Mesothelial cell of epicardium (in vitro differentiated cells): Measurements from ENCODE around the gene LAMA2. TPM values are rescaled to one million over a fixed set of nuclear protein-coding genes. Genes with fewer than 3 reads are reported as not detected.

Experiments used
- DNase-seq, 2 experiments: peaks; one replicate each; pipeline ENCODE4 v3.0.0; 2021; ENCODE audit warnings: low spot score in 2 of 2; ENCODE audit not compliant: unreplicated experiment in 2 of 2
- H3K27ac Mint-ChIP-seq: 2 replicates; pipeline ENCODE4 v1.8.0; 2021; ENCODE audit warnings: mixed read lengths
- H3K27me3 Mint-ChIP-seq: 2 replicates; pipeline ENCODE4 v1.8.0; 2021; ENCODE audit warnings: low read depth, mixed read lengths
- H3K36me3 Mint-ChIP-seq: 2 replicates; pipeline ENCODE4 v1.8.0; 2021; ENCODE audit warnings: mixed read lengths
- H3K4me1 Mint-ChIP-seq: 2 replicates; pipeline ENCODE4 v1.8.0; 2021; ENCODE audit warnings: mixed read lengths
- H3K4me3 Mint-ChIP-seq: 2 replicates; pipeline ENCODE4 v1.8.0; 2021; ENCODE audit warnings: mild to moderate bottlenecking, moderate library complexity, mixed read lengths
- H3K9me3 Mint-ChIP-seq: 2 replicates; pipeline ENCODE4 v1.8.0; 2021; ENCODE audit warnings: mixed read lengths
- CTCF ChIP-seq: fragments of 200-600 bp; sonication (generic); IDR thresholded peaks from one replicate; pipeline ENCODE4 v1.5.0; 2021; ENCODE audit warnings: antibody characterized with exemption; ENCODE audit not compliant: unreplicated experiment
- total RNA-seq: library from RNA; stranded (reverse); gene quantifications from 3 replicates; pipeline ENCODE4 v1.2.1, GENCODE V29; 2021

The LAMA2 gene
- total RNA-seq, 1 donor from 2014 or later: 63.2 TPM

- Mint-ChIP-seq H3K4me1 (peaks cover 27% of the 10 kb centered on the region), H3K27ac (peak overlapping the region; percentile 21), H3K36me3 (peaks cover 9% of the 10 kb centered on the region), H3K4me3 (no peak overlapping the region), H3K27me3 (no peaks in the 10 kb centered on the region), H3K9me3 (peaks cover 13% of the 10 kb centered on the region)
- no peak for TF ChIP-seq CTCF
- no peak for DNase-seq
Observed at GRCh38 chr6:129217701-129218100, 334.8 kb downstream of the LAMA2 start.

GRCh38 chr6:129233458-129234134, 350.7 kb downstream of the LAMA2 start:
- Mint-ChIP-seq H3K4me3 (no peak overlapping the region), H3K9me3 (peaks cover 28% of the 10 kb centered on the region), H3K4me1 (peaks cover 18% of the 10 kb centered on the region), H3K36me3 (peaks cover 22% of the 10 kb centered on the region), H3K27ac (no peak overlapping the region), H3K27me3 (no peaks in the 10 kb centered on the region)
- TF ChIP-seq CTCF: no peak
- DNase-seq: no peak

GRCh38 chr6:129235167-129236000, 352.4 kb downstream of the LAMA2 start:
- H3K36me3 Mint-ChIP-seq: peaks cover 7% of the 10 kb centered on the region
- TF ChIP-seq CTCF: no peak
- H3K27me3 Mint-ChIP-seq: no peaks in the 10 kb centered on the region
- peak overlapping the region; percentile 92 for H3K27ac Mint-ChIP-seq
- peaks cover 18% of the 10 kb centered on the region for H3K4me1 Mint-ChIP-seq
- peaks cover 10% of the 10 kb centered on the region for H3K9me3 Mint-ChIP-seq
- DNase-seq: no peak
- H3K4me3 Mint-ChIP-seq: no peak overlapping the region

GRCh38 chr6:129236001-129236517, 353.1 kb downstream of the LAMA2 start:
- H3K4me1 Mint-ChIP-seq: peaks cover 18% of the 10 kb centered on the region
- peak overlapping the region; percentile 92 for H3K27ac Mint-ChIP-seq
- H3K4me3 Mint-ChIP-seq: no peak overlapping the region
- no peaks in the 10 kb centered on the region for H3K27me3 Mint-ChIP-seq
- TF ChIP-seq CTCF: no peak
- no peak for DNase-seq
- peaks cover 7% of the 10 kb centered on the region for H3K36me3 Mint-ChIP-seq
- H3K9me3 Mint-ChIP-seq: peaks cover 10% of the 10 kb centered on the region

- Mint-ChIP-seq H3K36me3 (peaks cover 2% of the 10 kb centered on the region), H3K4me1 (peaks cover 40% of the 10 kb centered on the region), H3K4me3 (no peak overlapping the region), H3K27ac (no peak overlapping the region), H3K27me3 (no peaks in the 10 kb centered on the region), H3K9me3 (peaks cover 4% of the 10 kb centered on the region)
- TF ChIP-seq CTCF: no peak
- DNase-seq: no peak
Observed at GRCh38 chr6:129238991-129239390, 356.1 kb downstream of the LAMA2 start.
